H1 (cell line): ENCODE results near the gene FADS6. TPM values are rescaled to one million over a fixed set of nuclear protein-coding genes. Genes with fewer than 3 reads are reported as not detected.

Experiments used
- CTCF ChIA-PET: fragments of 300-600 bp; sonication (Branson Sonifier 250); formaldehyde crosslinking; loops from one replicate; lab custom pipeline; 2021; ENCODE audit not compliant: partially characterized antibody; lab: Charles Lee
- POLR2A ChIA-PET: fragments of 300-600 bp; sonication (Branson Sonifier 250); formaldehyde crosslinking; loops from one replicate; lab custom pipeline; 2021; ENCODE audit warnings: inconsistent platforms; ENCODE audit not compliant: partially characterized antibody; lab: Charles Lee
- DNase-seq, 2 experiments: peaks; one replicate each; pipeline versions ENCODE4 v3.0.0 to v3.0.0-alpha.2; 2010 to 2022; ENCODE audit warnings: low spot score in 2 of 2, low read depth in 1 of 2, mixed read lengths in 1 of 2
- FAIRE-seq: peaks from 2 replicates; lab custom pipeline; 2011; peaks lifted over from hg19 to GRCh38; lab: Jason Lieb, UNC
- H2AFZ ChIP-seq: 2 replicates; pipeline ENCODE4 v1.8.1; 2012; ENCODE audit warnings: low read length, inconsistent platforms
- H2AK5ac ChIP-seq: 2 replicates; pipeline ENCODE4 v1.6.1; 2013; ENCODE audit warnings: low read depth, low read length
- H2BK120ac ChIP-seq: replicated peaks from 2 replicates; pipeline ENCODE3; 2013; ENCODE audit warnings: low read depth, low read length, inconsistent platforms
- H2BK12ac ChIP-seq: 2 replicates; pipeline ENCODE4 v1.6.1; 2013; ENCODE audit warnings: low read depth, low read length
- H2BK15ac ChIP-seq: 2 replicates; pipeline ENCODE4 v1.6.1; 2013; ENCODE audit warnings: low read length
- H2BK20ac ChIP-seq: 2 replicates; pipeline ENCODE4 v1.6.1; 2013; ENCODE audit warnings: low read length
- H2BK5ac ChIP-seq: 2 replicates; pipeline ENCODE4 v1.6.1; 2013; ENCODE audit warnings: low read depth, low read length
- H3K14ac ChIP-seq: 2 replicates; pipeline ENCODE4 v1.6.1; 2013; ENCODE audit warnings: inconsistent platforms; ENCODE audit not compliant: insufficient read length
- H3K18ac ChIP-seq: 2 replicates; pipeline ENCODE4 v1.6.1; 2013; ENCODE audit warnings: low read length; ENCODE audit errors: extremely low read depth
- H3K23ac ChIP-seq: 2 replicates; pipeline ENCODE4 v1.6.1; 2013; ENCODE audit warnings: inconsistent platforms; ENCODE audit not compliant: insufficient read length
- H3K23me2 ChIP-seq: 2 replicates; pipeline ENCODE4 v1.6.1; 2013; ENCODE audit warnings: low read depth, low read length
- H3K27ac ChIP-seq: 2 replicates; pipeline ENCODE4 v1.6.1; 2011; ENCODE audit warnings: low read depth, low read length, inconsistent platforms
- H3K27me3 ChIP-seq, 4 experiments: replicated peaks in 1 of 4; 1 replicate in 1 of 4; 2 replicates in 3 of 4; pipeline versions ENCODE4 v1.6.1 to v1.8.1; 2011 to 2013; ENCODE audit warnings: low read length in 3 of 4, mild to moderate bottlenecking in 3 of 4, inconsistent platforms in 2 of 4, mixed read lengths in 2 of 4, moderate library complexity in 1 of 4; ENCODE audit not compliant: control insufficient read depth in 3 of 4, insufficient read depth in 3 of 4; ENCODE audit errors: extremely low read depth in 1 of 4
- H3K36me3 ChIP-seq, 4 experiments: 2 replicates each; pipeline versions ENCODE4 v1.6.1 to v1.8.1; 2011 to 2013; ENCODE audit warnings: mild to moderate bottlenecking in 4 of 4, low read length in 3 of 4, moderate library complexity in 2 of 4, control low read depth in 1 of 4, inconsistent platforms in 1 of 4; ENCODE audit not compliant: insufficient read depth in 4 of 4, control insufficient read depth in 2 of 4
- H3K4ac ChIP-seq: replicated peaks from 2 replicates; pipeline ENCODE3; 2013; ENCODE audit warnings: low read length, low read depth, mixed read lengths, inconsistent platforms; ENCODE audit not compliant: insufficient read length
- H3K4me1 ChIP-seq, 4 experiments: replicated peaks in 1 of 4; 1 replicate in 1 of 4; 2 replicates in 3 of 4; pipeline versions ENCODE4 v1.6.1 to v1.8.1; 2011 to 2013; ENCODE audit warnings: low read length in 3 of 4, inconsistent platforms in 2 of 4, mixed read lengths in 1 of 4; ENCODE audit not compliant: insufficient read depth in 4 of 4, control insufficient read depth in 3 of 4
- H3K4me2 ChIP-seq, 2 experiments: 2 replicates each; pipeline versions ENCODE4 v1.6.1 to v1.8.1; 2011 to 2013; ENCODE audit warnings: low read depth in 2 of 2, low read length in 2 of 2, control low read depth in 1 of 2, inconsistent platforms in 1 of 2, mild to moderate bottlenecking in 1 of 2; ENCODE audit not compliant: insufficient read depth in 1 of 2
- H3K4me3 ChIP-seq, 4 experiments: fragments of 200-600, 300-600 bp in 1 of 4; sonication (generic), shearing (Covaris generic), sonication (Bioruptor Twin) in 1 of 4; 2 replicates each; pipeline versions ENCODE4 v1.5.1 to v1.8.1; 2011 to 2016; ENCODE audit warnings: low read length in 4 of 4, low read depth in 3 of 4, control low read depth in 2 of 4, inconsistent platforms in 2 of 4, mild to moderate bottlenecking in 2 of 4, mixed read lengths in 1 of 4, moderate library complexity in 1 of 4; ENCODE audit not compliant: insufficient read depth in 2 of 4; ENCODE audit errors: extremely low read depth in 1 of 4
- H3K56ac ChIP-seq: replicated peaks from 2 replicates; pipeline ENCODE3; 2013; ENCODE audit warnings: low read depth, mild to moderate bottlenecking, mixed read lengths, low read length, inconsistent platforms; ENCODE audit not compliant: insufficient read length
- H3K79me1 ChIP-seq: 2 replicates; pipeline ENCODE4 v1.6.1; 2013; ENCODE audit warnings: low read depth, low read length, control low read depth
- H3K79me2 ChIP-seq, 2 experiments: 2 replicates each; pipeline versions ENCODE4 v1.6.1 to v1.8.1; 2012 to 2013; ENCODE audit warnings: low read length in 2 of 2, mild to moderate bottlenecking in 2 of 2, inconsistent platforms in 1 of 2; ENCODE audit not compliant: insufficient read depth in 2 of 2, control insufficient read depth in 1 of 2
- H3K9ac ChIP-seq, 4 experiments: replicated peaks in 1 of 4; 1 replicate in 1 of 4; 2 replicates in 3 of 4; pipeline versions ENCODE4 v1.6.1 to v1.8.1; 2011 to 2013; ENCODE audit warnings: low read depth in 3 of 4, low read length in 3 of 4, control low read depth in 2 of 4, mild to moderate bottlenecking in 2 of 4, moderate library complexity in 2 of 4, inconsistent platforms in 1 of 4; ENCODE audit errors: extremely low read depth in 1 of 4
- H3K9me3 ChIP-seq, 2 experiments: 2 replicates each; pipeline versions ENCODE4 v1.6.1 to v1.8.1; 2012 to 2013; ENCODE audit warnings: mild to moderate bottlenecking in 2 of 2, moderate library complexity in 2 of 2, control low read depth in 1 of 2, inconsistent platforms in 1 of 2, low read depth in 1 of 2, low read length in 1 of 2, mixed read lengths in 1 of 2; ENCODE audit not compliant: insufficient read depth in 2 of 2
- H4K20me1 ChIP-seq, 2 experiments: replicated peaks in 1 of 2; 2 replicates each; pipeline versions ENCODE3 to v1.8.1; 2011 to 2013; ENCODE audit warnings: inconsistent platforms in 2 of 2, low read length in 2 of 2, mild to moderate bottlenecking in 1 of 2; ENCODE audit not compliant: insufficient read depth in 2 of 2, control insufficient read depth in 1 of 2
- H4K5ac ChIP-seq: 2 replicates; pipeline ENCODE4 v1.6.1; 2013; ENCODE audit warnings: low read length, low read depth, mixed read lengths, inconsistent platforms; ENCODE audit not compliant: insufficient read length
- H4K8ac ChIP-seq: 2 replicates; pipeline ENCODE4 v1.8.0; 2013; ENCODE audit warnings: mild to moderate bottlenecking, moderate library complexity, low read length, inconsistent platforms; ENCODE audit not compliant: insufficient read depth; ENCODE audit errors: extremely low read depth
- H4K91ac ChIP-seq: replicated peaks from 2 replicates; pipeline ENCODE3; 2013; ENCODE audit warnings: low read length, mixed read lengths, inconsistent platforms; ENCODE audit not compliant: insufficient read length
- ASH2L ChIP-seq: fragments of 200-600, 300-600 bp; sonication (generic); IDR thresholded peaks from one replicate; pipeline ENCODE4 v1.7.1; 2017; ENCODE audit warnings: low read length
- CREB1 ChIP-seq: IDR thresholded peaks from 2 replicates; pipeline ENCODE4 v1.6.1; 2012; ENCODE audit warnings: inconsistent platforms
- EZH2 ChIP-seq: fragments of 200-600 bp; sonication (generic); IDR thresholded peaks from 2 replicates; pipeline ENCODE4 v1.7.1; 2012; ENCODE audit warnings: low read depth, mild to moderate bottlenecking, moderate library complexity, low read length, inconsistent platforms; ENCODE audit not compliant: severe bottlenecking
- KDM4A ChIP-seq: IDR thresholded peaks from one replicate; pipeline ENCODE4 v1.7.1; 2012; ENCODE audit warnings: low read depth, mild to moderate bottlenecking, moderate library complexity, low read length, inconsistent platforms; ENCODE audit not compliant: severe bottlenecking
- RNF2 ChIP-seq: fragments of 200-900, 300-1000 bp; sonication (generic); IDR thresholded peaks from 2 replicates; pipeline ENCODE4 v1.7.1; 2016; ENCODE audit warnings: borderline replicate concordance, low read depth, mild to moderate bottlenecking, antibody characterized with exemption, low read length; ENCODE audit not compliant: poor library complexity, severe bottlenecking; ENCODE audit errors: missing control alignments
- SP1 ChIP-seq: IDR thresholded peaks from 2 replicates; pipeline ENCODE4 v1.6.1; 2011; ENCODE audit warnings: low read depth, low read length
- SUZ12 ChIP-seq: fragments of 200-600 bp; sonication (generic); IDR thresholded peaks from 2 replicates; pipeline ENCODE4 v1.6.1; 2012; ENCODE audit warnings: mild to moderate bottlenecking, inconsistent platforms, low read length, moderate library complexity, mixed read lengths
- WGBS, 2 experiments: shearing (Covaris generic) in 1 of 2; methylation state at CpG; one replicate each; pipeline versions ENCODE4 v1.1.6 to v1.1.7; 2013 to 2015; ENCODE audit warnings: low lambda C conversion rate in 2 of 2, mixed read lengths in 2 of 2, inconsistent platforms in 1 of 2, low coverage in 1 of 2, missing lambda C conversion rate in 1 of 2; ENCODE audit not compliant: insufficient replicate concordance in 2 of 2, insufficient coverage in 1 of 2, insufficient read length in 1 of 2; ENCODE audit errors: extremely low coverage in 1 of 2, missing lambda C conversion rate in 1 of 2; 5-methylcytosine and 5-hydroxymethylcytosine counted together
- polyA plus RNA-seq, 7 experiments: library from polyadenylated mRNA; depleted of rRNA in 3 of 7; stranded (reverse) in 5 of 7; unstranded in 2 of 7; fragments of >200 nt in 5 of 7; fragments of 200-250 nt in 2 of 7; gene quantifications; 1 replicate in 5 of 7; 2 replicates in 1 of 7; 4 replicates in 1 of 7; pipeline versions ENCODE4 v1.2.1 to v1.2.3, GENCODE V29; 2011 to 2013; ENCODE audit warnings: missing spikeins in 2 of 7, mixed read lengths in 2 of 7
- total RNA-seq: library from RNA; stranded (reverse); fragmentation: NEBNext Ultra II Directional; extraction: Animal tissue kit (Norgen Biotek cat#: 25700); gene quantifications from 2 replicates; pipeline ENCODE4 v1.2.1, GENCODE V29; 2021

FADS6 gene
- total and polyA plus RNA-seq, 2 of the 8 experiments (the other 6 are each of a cell fraction or from before 2014, with no cell fraction given): 0.56 to 2.5 TPM

DNA sequence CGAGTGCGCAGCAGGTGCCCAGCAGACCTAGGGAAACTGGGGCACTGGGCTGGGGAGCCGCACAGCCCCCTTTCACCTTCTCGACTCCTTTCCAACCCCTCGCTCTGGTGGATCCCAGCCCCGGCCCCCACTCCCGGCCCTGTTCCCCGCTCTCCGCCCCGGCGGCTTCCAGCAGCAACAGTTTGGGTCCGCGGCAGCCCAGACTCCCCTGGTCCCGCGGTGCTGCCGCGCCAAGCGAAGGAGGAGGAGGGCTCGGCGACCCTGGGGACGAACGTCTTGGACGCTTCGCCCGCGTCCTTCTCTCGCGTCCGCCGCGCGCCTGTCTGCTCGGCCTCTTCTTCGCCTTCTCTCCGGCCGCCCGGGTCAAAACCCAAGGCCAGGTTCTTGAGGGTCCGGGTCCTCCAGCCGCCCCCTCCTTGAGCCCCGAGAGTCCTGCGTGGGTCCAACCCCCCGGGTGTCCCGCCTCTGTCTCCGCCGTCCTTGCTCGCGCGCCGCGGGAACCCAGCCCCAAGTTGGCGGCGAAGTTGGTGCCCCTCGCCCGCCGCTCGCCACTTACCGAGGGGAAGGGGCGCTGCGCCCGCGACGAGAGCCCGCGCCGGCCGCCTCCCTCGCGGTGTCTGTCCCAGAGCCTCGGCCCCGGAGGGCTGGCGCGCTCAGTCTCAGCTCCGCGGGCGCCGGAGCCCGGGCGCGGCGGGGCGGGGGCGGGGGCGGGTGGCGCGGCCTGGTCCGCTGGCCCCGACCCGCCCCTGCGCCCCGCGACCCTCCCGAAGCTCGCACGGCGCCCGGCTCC lies 32.4 kb downstream of the FADS6 start:
- no peaks in the 10 kb centered on the region for H3K79me1 ChIP-seq
- TF ChIP-seq CREB1 (no peak), SUZ12 (peak; percentile 79), SP1 (no peak), EZH2 (peak; percentile 84), KDM4A (peak; percentile 15), RNF2 (peak; percentile 52), ASH2L (peak; percentile 2)
- TF ChIP-seq, all 59 proteins: peak for 5
- Histone ChIP-seq H3K18ac (no peak overlapping the region), H3K4me2 (peak overlapping the region; percentile 74 to 88), H3K36me3 (peaks cover 0 to 17% (median under 1%) of the 10 kb centered on the region in 4 experiments; a peak in 2 of 8 replicates), H3K56ac (no peak overlapping the region), H3K4me3 (peak overlapping the region; percentile 12 to 60 (median 28); a peak in 7 of 8 replicates), H3K9me3 (no peaks in the 10 kb centered on the region), H2BK15ac (no peak overlapping the region), H3K23me2 (no peaks in the 10 kb centered on the region; the same call in 1 of the 2 replicates), H2BK20ac (no peak overlapping the region), H4K20me1 (peaks cover 2 to 4% of the 10 kb centered on the region in 2 experiments), H3K27me3 (peaks cover 46 to 57% (median 52%) of the 10 kb centered on the region in 4 experiments), H2BK5ac (no peak overlapping the region), H3K9ac (no peak overlapping the region), H3K79me2 (no peaks in the 10 kb centered on the region), H2BK120ac (no peak overlapping the region), H3K14ac (no peak overlapping the region), H2AFZ (no peak overlapping the region), H3K23ac (no peak overlapping the region), H3K27ac (no peak overlapping the region), H2AK5ac (no peak overlapping the region), H4K91ac (no peak overlapping the region), H4K5ac (no peak overlapping the region), H3K4me1 (peaks cover 0 to 8% (median 5%) of the 10 kb centered on the region in 4 experiments; a peak in 4 of 7 replicates), H2BK12ac (no peak overlapping the region), H4K8ac (0 out of 2 replicates have a peak overlapping the region, but pooled peaks have one; percentile 12), H3K4ac (no peak overlapping the region)
- POLR2A ChIA-PET: interaction anchor here (1.0 to 3.5 kb wide), 12 partner anchors 8 to 174 kb away, joined by 3 to 17 read pairs (median 5); partner anchors contain the start of genes FADS6 and FDXR
- WGBS, 2 experiments: 4% methylated on average over 38 of the region's 96 CpGs; no CpG with 5 or more reads in 1 of the 2 experiments
- FAIRE-seq (no peak), DNase-seq (peak in 1 of 2 experiments; percentile 67)
- CTCF ChIA-PET: interaction anchor here (0.6 to 99.6 kb wide), 14 partner anchors 17 to 275 kb away, joined by 3 to 2981 read pairs (median 6); partner anchors contain the start of genes FDXR, GRIN2C, NAT9 and OTOP2
